ACC112 (cell line): ENCODE data around the gene AGT.

ENCODE experiments used
- H2AFZ ChIP-seq: fragments of 200-600 bp; sonication (generic); one replicate; pipeline ENCODE4 v1.6.0; 2017; ENCODE audit warnings: antibody characterized with exemption, low read length; ENCODE audit not compliant: unreplicated experiment
- H3K27ac ChIP-seq: fragments of 200-600 bp; sonication (generic); 2 replicates; pipeline ENCODE4 v1.5.1; 2014; ENCODE audit warnings: low read depth, mild to moderate bottlenecking, antibody characterized with exemption, low read length, moderate library complexity
- H3K27me3 ChIP-seq: fragments of 200-600 bp; sonication (generic); 2 replicates; pipeline ENCODE4 v1.6.1; 2014; ENCODE audit warnings: mild to moderate bottlenecking, antibody characterized with exemption, low read length, moderate library complexity, mixed read lengths; ENCODE audit not compliant: insufficient read depth
- H3K36me3 ChIP-seq: fragments of 200-600 bp; sonication (generic); 2 replicates; pipeline ENCODE4 v1.6.1; 2016; ENCODE audit warnings: mild to moderate bottlenecking, antibody characterized with exemption, low read length, moderate library complexity, mixed read lengths; ENCODE audit not compliant: insufficient read depth
- H3K4me1 ChIP-seq: fragments of 200-600 bp; sonication (generic); one replicate; pipeline ENCODE4 v1.6.1; 2016; ENCODE audit warnings: low read length, mixed read lengths; ENCODE audit not compliant: insufficient read depth, unreplicated experiment, control insufficient read depth
- H3K4me3 ChIP-seq: fragments of 200-600 bp; sonication (generic); 2 replicates; pipeline ENCODE4 v1.5.1; 2014; ENCODE audit warnings: mild to moderate bottlenecking, low read depth, low read length
- H3K79me2 ChIP-seq: fragments of 200-600 bp; sonication (generic); one replicate; pipeline ENCODE4 v1.6.0; 2016; ENCODE audit warnings: low read length; ENCODE audit not compliant: control insufficient read depth, unreplicated experiment, insufficient read depth

Gene AGT

DNA sequence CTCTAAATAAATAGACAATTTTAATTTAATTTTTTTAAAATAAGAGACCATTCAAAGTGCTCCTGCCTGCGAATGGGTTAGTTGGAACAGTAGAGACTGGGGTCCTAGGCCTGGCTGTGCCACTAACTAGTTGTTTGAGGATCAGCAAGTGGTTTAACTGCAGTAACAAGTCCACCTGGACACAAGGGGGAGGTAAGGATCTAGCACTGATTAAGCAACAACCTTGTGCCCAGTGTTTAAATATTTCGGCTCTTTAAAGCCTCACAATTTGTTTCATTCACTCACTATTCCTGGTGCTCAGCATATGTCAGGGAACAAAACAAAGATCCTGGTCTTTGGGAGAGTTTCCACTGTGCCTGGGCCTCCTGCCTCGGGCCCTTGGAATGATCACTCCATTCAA, 1.6 kb upstream of the AGT start:
- H3K4me1 ChIP-seq, result peaks cover 11% of the 10 kb centered on the region
- H2AFZ ChIP-seq, result no peak overlapping the region
- no peak overlapping the region for H3K27ac ChIP-seq
- H3K4me3 ChIP-seq, result no peak overlapping the region
- no peaks in the 10 kb centered on the region for H3K36me3 ChIP-seq
- 0 out of 2 replicates have a peak, but pooled peaks cover 6% of the 10 kb centered on the region for H3K27me3 ChIP-seq
- H3K79me2 ChIP-seq, result no peaks in the 10 kb centered on the region

DNA sequence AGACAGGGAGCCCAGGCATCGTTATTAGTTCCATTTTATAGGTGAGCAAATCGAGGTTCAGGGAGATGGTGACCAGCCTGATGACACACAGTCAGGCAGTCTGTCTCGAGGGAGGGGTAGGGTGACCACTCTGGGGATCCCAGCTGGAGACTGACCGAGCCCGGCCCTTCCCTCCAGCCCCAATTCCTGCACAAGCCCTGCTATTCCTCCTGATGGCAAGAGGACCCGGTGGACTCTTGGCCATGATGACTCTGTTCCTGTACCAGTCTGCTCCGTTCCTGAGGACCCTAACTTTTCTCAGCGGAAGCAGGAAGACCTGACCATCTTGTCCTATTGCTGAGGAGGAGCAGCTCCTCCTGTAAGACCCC, 391 bp downstream of the AGT start:
- Histone ChIP-seq H3K4me1 (peaks cover 11% of the 10 kb centered on the region), H3K4me3 (no peak overlapping the region), H3K79me2 (no peaks in the 10 kb centered on the region), H3K27ac (no peak overlapping the region), H3K27me3 (0 out of 2 replicates have a peak, but pooled peaks cover 6% of the 10 kb centered on the region), H2AFZ (peak overlapping the region; percentile 41), H3K36me3 (no peaks in the 10 kb centered on the region)

DNA sequence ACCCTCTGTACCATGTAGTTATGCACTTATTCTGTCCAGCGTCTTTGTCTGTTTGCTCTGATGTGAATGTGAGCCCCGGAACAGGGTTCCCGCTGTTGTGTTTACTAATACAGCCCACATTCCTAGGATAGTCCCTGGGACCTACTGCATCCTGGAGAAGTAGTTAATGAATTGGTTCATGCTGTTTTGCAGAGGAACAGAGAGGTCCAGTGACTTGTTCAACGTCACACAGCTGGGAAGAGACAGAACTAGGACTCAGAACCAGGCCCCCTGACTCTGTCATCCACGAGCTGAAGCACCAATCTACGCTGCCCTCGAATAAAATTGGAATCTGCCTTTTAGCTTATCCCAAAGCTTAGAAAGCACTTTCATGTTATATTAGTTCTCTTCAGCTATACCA, 784 bp downstream of the AGT start:
- Histone ChIP-seq H3K27ac (no peak overlapping the region), H3K27me3 (0 out of 2 replicates have a peak, but pooled peaks cover 6% of the 10 kb centered on the region), H3K4me1 (peaks cover 11% of the 10 kb centered on the region), H3K79me2 (no peaks in the 10 kb centered on the region), H2AFZ (no peak overlapping the region), H3K36me3 (no peaks in the 10 kb centered on the region), H3K4me3 (no peak overlapping the region)

DNA sequence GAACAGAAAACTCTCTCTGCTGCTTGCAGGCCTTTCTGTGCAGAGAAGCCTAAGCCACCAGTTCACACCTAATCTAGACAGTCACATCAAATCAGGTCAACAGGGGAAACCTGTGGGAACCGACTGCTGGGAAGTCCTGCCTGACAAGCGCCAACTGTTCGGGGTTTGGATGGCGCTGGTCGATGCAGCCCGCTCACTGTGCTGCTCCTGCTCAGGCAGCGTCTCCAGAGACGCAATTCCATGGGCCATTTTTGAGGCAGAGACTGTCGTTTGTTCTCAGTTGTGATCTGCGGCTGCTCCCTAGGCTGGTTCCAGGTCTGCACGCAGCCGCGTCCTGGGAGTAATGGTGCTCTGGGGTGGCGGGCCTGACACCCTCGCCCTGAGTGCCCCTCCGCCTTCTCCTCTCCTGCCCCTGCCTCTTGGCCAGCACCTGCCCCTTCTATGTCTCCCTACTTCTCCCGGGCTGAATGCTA, 1.4 kb downstream of the AGT start:
- Histone ChIP-seq H3K79me2 (no peaks in the 10 kb centered on the region), H3K4me1 (peaks cover 11% of the 10 kb centered on the region), H3K27ac (no peak overlapping the region), H3K36me3 (no peaks in the 10 kb centered on the region), H3K27me3 (0 out of 2 replicates have a peak, but pooled peaks cover 6% of the 10 kb centered on the region), H2AFZ (no peak overlapping the region), H3K4me3 (no peak overlapping the region)

DNA sequence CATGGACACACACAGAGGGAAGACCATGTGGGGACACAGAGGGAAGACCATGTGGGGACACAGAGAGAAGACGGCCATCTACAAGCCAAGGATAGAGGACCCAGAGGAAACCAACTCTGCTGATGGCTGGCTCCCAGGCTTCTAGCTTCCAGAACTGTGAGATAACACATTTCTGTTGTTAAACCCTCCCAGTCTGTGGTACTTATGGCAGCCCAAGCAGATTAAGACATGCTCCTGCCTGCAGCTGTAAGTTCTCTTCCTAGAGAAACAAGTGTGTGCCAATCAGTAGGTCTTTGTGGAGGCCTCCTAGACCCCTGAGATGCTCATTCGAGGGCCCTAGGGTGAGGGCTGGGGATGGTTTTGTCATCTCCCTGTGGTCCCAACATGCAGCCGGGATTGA, 2.7 kb downstream of the AGT start:
- Histone ChIP-seq H3K27me3 (0 out of 2 replicates have a peak, but pooled peaks cover 6% of the 10 kb centered on the region), H3K79me2 (no peaks in the 10 kb centered on the region), H3K27ac (no peak overlapping the region), H2AFZ (no peak overlapping the region), H3K4me3 (no peak overlapping the region), H3K36me3 (no peaks in the 10 kb centered on the region), H3K4me1 (peaks cover 11% of the 10 kb centered on the region)

DNA sequence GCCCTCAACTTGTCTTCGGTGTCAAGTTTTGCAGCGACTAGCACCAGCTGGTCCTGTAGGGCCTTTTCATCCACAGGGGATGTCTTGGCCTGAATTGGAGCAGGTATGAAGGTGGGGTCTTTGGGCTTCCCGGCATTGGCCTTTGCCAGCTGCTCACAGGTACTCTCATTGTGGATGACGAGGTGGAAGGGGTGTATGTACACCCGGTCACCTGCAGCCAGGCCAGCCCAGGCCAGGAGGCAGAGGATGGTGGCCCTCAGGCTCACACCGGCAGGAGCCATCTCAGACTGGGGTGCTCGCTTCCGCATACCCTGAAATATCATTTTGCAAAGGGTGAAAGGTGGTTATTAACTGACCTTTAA, 3.4 kb downstream of the AGT start:
- no peaks in the 10 kb centered on the region for H3K36me3 ChIP-seq
- no peak overlapping the region for H3K27ac ChIP-seq
- peaks cover 11% of the 10 kb centered on the region for H3K4me1 ChIP-seq
- no peak overlapping the region for H2AFZ ChIP-seq
- H3K4me3 ChIP-seq, result no peak overlapping the region
- H3K79me2 ChIP-seq, result no peaks in the 10 kb centered on the region
- H3K27me3 ChIP-seq, result 0 out of 2 replicates have a peak, but pooled peaks cover 6% of the 10 kb centered on the region

DNA sequence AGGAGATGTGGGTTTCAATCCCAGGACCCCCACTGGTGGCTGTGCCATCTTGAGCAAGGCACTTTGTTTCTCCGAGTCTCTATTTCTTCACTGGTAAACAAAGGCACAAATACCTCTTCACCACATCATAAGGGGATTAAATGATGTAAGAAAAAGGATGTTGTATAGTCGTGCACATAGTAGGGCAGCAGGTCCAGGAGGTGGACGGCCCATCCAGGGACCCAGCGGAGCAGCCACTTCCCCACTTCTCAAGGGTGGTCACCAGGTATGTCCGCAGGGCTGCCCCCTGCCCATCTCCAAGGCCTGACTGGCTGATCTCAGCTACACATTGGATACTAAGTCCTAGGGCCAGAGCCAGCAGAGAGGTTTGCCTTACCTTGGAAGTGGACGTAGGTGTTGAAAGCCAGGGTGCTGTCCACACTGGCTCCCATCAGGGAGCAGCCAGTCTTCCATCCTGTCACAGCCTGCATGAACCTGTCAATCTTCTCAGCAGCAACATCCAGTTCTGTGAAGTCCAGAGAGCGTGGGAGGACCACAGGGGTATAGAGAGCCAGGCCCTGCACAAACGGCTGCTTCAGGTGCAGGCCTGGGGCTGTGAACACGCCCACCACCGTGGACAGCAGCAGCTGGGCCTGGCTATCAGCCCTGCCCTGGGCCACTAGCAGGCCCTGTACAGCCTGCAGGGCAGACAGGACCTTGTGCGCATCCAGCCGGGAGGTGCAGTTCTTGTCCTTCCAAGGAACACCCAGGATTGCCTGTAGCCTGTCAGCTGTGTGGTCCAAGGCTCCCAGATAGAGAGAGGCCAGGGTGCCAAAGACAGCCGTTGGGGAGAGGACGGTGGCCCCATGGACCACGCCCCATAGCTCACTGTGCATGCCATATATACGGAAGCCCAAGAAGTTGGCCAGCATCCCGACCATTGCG, 4.0 kb downstream of the AGT start:
- Histone ChIP-seq H3K27ac (no peak overlapping the region), H3K4me1 (peaks cover 11% of the 10 kb centered on the region), H3K4me3 (no peak overlapping the region), H2AFZ (no peak overlapping the region), H3K79me2 (no peaks in the 10 kb centered on the region), H3K36me3 (no peaks in the 10 kb centered on the region), H3K27me3 (0 out of 2 replicates have a peak, but pooled peaks cover 6% of the 10 kb centered on the region)

DNA sequence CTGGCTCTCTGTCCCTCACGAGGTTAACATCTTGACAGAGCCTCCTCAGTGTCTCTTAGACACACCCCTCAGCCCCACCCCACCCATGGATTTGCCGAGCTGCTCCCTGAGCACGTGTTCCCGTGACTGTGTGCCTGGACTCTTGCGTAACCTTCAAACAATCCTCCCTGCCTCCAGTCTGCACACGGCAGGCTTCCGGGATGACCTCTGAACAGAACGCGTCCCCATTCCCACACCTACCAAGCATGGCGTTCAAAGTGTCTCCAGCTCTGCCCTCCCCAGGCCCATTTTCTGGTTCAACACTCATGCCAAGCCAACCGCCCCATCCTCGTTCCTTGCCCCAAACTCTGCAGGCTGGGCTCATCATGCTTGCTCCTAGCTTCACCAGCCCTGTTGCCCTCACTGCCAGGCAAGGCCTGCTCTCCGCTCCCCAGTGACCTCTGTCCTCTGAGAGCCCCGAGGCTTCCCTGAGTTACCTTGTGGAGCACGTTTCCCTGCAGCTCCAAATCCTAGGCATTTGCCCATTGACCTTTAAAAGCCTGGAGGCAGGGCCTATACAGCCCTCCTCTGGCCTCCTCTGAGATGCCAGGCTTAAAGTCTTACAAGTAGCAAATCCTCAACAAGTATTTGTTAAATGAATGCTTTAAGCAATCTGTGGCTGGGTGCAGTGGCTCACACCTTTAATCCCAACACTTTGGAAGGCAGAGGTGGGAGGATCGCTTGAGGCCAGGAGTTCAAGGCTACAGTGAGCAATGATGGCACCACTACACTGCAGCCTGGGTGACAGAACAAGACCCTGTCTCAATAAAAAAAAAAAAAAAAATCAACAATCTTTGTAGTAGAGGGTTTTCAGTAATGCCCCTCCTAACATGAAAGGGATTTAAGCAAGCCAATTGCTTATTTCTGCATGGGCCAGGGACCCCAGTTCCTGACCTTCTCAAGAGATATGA, 5.0 kb downstream of the AGT start:
- H2AFZ ChIP-seq, result no peak overlapping the region
- H3K79me2 ChIP-seq, result no peaks in the 10 kb centered on the region
- H3K4me1 ChIP-seq, result peaks cover 6% of the 10 kb centered on the region
- H3K4me3 ChIP-seq, result no peak overlapping the region
- H3K27me3 ChIP-seq, result 0 out of 2 replicates have a peak, but pooled peaks cover 6% of the 10 kb centered on the region
- no peaks in the 10 kb centered on the region for H3K36me3 ChIP-seq
- H3K27ac ChIP-seq, result no peak overlapping the region

DNA sequence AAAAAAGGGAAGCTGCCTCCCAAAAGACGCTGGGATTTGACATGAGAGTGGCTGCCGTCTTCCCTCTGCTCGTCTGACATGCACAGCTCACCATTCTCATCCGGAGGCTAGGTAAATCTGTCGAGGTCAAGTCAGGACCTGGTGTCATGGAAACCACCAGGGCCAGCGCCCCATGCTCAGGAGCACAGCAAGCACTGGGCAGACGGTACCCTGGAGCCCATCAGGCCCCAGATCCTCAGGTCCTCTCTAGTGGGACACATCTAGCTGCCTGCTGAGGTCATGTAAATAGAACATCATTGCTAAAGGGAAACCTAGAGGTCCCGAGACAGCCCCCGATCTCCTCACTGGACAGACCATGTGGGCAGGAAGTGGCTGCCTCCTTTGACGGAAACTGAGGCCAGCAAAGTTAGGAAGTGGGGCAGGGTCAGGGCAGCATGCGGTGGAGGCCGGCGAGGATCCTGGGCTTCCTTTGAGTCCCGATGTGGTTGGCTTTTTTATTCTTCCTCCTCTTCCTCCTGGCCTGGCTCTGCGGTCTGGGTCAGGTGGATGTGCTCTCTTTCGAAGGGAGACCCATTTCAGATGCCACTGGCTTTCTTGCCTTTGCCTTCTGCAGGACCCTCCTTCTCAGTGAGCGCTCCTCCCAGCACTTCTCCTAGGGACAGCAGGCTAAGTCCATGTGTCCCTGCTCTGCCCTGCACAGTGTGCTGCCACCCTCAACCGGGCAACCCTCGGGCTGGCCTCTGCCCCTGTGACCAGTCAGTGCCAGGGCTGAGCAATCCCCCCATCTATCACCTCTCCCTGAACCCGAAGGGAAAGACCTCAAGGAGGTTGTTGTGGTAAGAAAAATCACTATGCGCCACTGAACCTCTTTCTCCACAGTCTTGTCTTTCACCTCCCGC, 5.9 kb downstream of the AGT start:
- Histone ChIP-seq H3K79me2 (no peaks in the 10 kb centered on the region), H3K36me3 (no peaks in the 10 kb centered on the region), H3K27me3 (no peaks in the 10 kb centered on the region), H3K27ac (no peak overlapping the region), H3K4me1 (no peaks in the 10 kb centered on the region), H2AFZ (no peak overlapping the region), H3K4me3 (no peak overlapping the region)
